Activated naive CD4-positive, alpha-beta T cell treated with anti-CD3 and anti-CD28 coated beads, Interleukin-2, amount 50 U/mL, for 16 hours (primary cell): ENCODE measurements around the gene TMEM132D.

ENCODE experiments used
- DNase-seq: peaks from one replicate; pipeline ENCODE4 v3.0.0-alpha.2; 2020

The TMEM132D gene

DNA sequence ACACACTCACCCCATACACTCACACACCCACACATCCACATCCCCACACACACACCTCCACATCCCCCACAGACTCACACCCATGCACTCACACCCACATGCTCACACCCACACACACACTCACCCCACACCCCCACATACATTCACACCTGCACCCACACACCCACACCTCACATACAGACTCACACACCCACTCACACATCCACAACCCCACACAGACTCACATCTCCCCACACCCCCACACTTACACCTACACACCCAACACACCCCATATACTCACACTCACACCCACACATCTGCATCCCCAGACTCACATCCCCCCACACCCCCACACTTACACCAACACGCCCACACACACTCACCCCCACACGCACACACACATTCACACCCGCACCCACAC, 878.8 kb downstream of the TMEM132D start:
- DNase-seq, result no peak
